ENCODE measurements around the gene SLC2A6.

DNA sequence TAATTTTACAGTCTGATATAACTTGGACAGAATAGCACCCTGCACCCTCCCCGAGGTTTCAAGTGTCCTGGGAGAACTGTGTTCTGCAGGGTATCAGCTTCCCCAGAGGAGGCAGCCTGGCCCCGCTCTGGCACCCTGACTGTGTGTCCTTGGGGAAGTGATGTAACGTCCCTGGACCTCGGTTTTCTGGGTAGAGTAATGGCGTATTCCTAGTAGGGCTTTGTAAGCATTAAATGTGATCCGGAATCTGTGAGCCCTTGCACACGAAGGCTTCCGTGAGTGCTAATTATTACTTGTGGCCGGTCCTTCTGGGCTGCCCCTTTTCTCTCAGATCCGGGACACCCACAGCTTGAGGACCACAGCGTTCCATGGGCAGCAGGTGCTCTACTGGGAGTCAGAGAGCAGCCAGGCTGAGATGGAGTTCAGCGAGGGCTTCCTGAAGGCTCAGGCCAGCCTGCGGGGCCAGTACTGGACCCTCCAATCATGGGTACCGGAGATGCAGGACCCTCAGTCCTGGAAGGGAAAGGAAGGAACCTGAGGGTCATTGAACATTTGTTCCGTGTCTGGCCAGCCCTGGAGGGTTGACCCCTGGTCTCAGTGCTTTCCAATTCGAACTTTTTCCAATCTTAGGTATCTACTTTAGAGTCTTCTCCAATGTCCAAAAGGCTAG is 20.1 kb downstream of the SLC2A6 start:
- TF ChIP-seq, protein P1, sequence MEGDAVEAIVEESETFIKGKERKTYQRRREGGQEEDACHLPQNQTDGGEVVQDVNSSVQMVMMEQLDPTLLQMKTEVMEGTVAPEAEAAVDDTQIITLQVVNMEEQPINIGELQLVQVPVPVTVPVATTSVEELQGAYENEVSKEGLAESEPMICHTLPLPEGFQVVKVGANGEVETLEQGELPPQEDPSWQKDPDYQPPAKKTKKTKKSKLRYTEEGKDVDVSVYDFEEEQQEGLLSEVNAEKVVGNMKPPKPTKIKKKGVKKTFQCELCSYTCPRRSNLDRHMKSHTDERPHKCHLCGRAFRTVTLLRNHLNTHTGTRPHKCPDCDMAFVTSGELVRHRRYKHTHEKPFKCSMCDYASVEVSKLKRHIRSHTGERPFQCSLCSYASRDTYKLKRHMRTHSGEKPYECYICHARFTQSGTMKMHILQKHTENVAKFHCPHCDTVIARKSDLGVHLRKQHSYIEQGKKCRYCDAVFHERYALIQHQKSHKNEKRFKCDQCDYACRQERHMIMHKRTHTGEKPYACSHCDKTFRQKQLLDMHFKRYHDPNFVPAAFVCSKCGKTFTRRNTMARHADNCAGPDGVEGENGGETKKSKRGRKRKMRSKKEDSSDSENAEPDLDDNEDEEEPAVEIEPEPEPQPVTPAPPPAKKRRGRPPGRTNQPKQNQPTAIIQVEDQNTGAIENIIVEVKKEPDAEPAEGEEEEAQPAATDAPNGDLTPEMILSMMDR (IDR thresholded peaks at IDR 0.05; ENCODE audit: poor library complexity) = no peak
- TF ChIP-seq EZH2 (IDR thresholded peaks at IDR 0.05; ENCODE audit: borderline replicate concordance) = no peak
